ENCODE measurements around the gene GPRC5A. TPM values are rescaled to one million over a fixed set of nuclear protein-coding genes. Genes with fewer than 3 reads are reported as not detected.
"Not testable (repeated sequence)": the region's sequence is repeated elsewhere in the genome, so short reads cannot be mapped to it uniquely, and the experiment has no call there.

GPRC5A gene
- total and polyA plus RNA-seq, 8 donors, result 9.6 to 1,562 (median 18.4) TPM

DNA sequence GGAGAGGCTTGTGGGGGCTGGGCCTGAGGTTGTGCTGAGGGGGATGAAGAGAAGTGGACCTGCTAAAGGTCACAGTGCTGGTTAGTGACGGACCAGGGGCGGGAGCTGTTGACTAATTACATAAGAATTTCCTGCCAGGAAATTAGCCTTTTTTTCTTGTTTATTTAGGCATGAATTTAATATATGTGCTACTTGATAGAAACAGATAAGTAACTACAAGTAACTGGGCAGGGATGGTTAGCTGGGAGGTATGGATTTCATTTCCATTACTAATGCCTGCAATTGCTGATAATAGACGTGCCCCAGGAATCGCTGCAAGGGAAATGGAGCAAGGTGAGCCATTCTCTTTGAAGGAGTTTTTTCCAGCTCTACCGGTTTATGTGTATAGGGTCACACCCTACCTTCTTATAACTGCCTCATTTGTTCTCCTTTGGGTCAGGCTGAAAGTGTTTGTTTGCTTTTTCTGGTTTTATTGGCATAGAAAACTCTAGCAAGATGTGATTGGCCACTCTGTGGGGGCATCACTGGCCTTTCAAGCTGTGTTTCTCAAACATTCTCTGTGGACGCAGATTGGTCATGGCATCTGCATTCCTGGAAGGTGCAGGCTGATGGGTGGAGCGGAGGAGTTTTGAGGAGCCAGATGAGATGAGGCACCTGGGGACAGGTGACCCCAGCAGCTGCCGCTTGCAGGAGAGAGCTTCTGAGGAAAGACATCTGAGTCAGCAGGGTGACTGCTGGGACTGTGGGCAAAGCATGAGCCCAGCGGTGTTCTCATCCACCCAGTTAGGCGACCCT, 19.0 kb upstream of the GPRC5A start:
- Histone ChIP-seq H3K27me3 (no peaks in the 10 kb centered on the region), H3K9me3 (no peaks in the 10 kb centered on the region), H3K4me3 (no peak overlapping the region), H3K27ac (peak overlapping the region; percentile 38 to 49), H3K36me3 (no peaks in the 10 kb centered on the region), H3K4me1 (no peaks in the 10 kb centered on the region)
- DNase-seq (peak in 2 of 4 donors; percentile 56 to 69), ATAC-seq (peak; percentile 86)
- intact Hi-C loops (cut with DNase I), result no loop called here
- TF ChIP-seq, protein P1, sequence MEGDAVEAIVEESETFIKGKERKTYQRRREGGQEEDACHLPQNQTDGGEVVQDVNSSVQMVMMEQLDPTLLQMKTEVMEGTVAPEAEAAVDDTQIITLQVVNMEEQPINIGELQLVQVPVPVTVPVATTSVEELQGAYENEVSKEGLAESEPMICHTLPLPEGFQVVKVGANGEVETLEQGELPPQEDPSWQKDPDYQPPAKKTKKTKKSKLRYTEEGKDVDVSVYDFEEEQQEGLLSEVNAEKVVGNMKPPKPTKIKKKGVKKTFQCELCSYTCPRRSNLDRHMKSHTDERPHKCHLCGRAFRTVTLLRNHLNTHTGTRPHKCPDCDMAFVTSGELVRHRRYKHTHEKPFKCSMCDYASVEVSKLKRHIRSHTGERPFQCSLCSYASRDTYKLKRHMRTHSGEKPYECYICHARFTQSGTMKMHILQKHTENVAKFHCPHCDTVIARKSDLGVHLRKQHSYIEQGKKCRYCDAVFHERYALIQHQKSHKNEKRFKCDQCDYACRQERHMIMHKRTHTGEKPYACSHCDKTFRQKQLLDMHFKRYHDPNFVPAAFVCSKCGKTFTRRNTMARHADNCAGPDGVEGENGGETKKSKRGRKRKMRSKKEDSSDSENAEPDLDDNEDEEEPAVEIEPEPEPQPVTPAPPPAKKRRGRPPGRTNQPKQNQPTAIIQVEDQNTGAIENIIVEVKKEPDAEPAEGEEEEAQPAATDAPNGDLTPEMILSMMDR (IDR thresholded peaks at IDR 0.05), result no peak

DNA sequence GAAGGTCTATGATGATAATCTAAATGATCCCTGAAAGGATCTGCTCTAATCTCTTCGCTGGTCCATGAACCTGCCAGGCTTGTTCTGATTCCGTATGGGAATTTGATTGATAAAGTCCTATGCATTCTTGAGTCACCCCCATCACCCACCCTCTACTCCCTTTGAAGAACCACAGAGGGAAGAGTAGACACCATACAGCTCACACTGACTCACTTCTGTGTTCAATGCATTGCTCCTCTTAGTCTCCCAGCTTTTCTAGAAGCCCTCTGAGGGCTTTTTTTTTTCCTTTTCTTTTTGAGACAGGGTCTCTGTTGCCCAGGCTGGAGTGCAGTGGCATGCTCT, 18.5 kb upstream of the GPRC5A start:
- TF ChIP-seq, protein P1 (IDR thresholded peaks at IDR 0.05), result no peak
- H3K36me3 ChIP-seq, result no peaks in the 10 kb centered on the region
- peak overlapping the region; percentile 38 to 49 for H3K27ac ChIP-seq
- H3K4me3 ChIP-seq, result no peak overlapping the region
- no peaks in the 10 kb centered on the region for H3K4me1 ChIP-seq
- ATAC-seq (peak; percentile 4), DNase-seq (no peak)
- no peaks in the 10 kb centered on the region for H3K9me3 ChIP-seq
- intact Hi-C loops (cut with DNase I), result no loop called here
- H3K27me3 ChIP-seq, result no peaks in the 10 kb centered on the region

DNA sequence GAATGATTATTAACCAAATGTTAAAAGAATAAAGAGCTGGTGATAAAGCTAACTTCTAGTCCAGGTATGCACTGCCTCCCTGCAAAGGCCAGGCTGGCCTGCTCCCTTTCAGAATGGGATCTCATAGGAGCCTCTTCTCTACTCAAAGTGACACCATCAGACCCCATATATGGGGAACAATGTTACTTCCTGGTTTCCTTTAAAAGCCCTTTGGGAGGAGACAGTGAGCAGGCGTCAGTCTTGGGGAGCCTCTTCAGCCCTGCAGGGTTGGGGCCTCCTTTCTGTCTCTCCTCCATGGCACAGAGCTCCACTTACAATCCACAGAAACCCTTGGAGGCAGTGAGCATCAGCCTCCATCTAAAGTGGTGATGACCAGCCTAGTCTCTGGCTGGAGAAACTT, 17.3 kb upstream of the GPRC5A start:
- intact Hi-C loops (cut with DNase I), result no loop called here
- H3K9me3 ChIP-seq, result no peaks in the 10 kb centered on the region
- DNase-seq, result no peak
- H3K27ac ChIP-seq, result no peak overlapping the region
- TF ChIP-seq, protein P1 (IDR thresholded peaks at IDR 0.05), result no peak
- H3K4me3 ChIP-seq, result no peak overlapping the region
- no peaks in the 10 kb centered on the region for H3K36me3 ChIP-seq
- H3K4me1 ChIP-seq, result no peaks in the 10 kb centered on the region
- ATAC-seq, result no peak
- no peaks in the 10 kb centered on the region for H3K27me3 ChIP-seq

DNA sequence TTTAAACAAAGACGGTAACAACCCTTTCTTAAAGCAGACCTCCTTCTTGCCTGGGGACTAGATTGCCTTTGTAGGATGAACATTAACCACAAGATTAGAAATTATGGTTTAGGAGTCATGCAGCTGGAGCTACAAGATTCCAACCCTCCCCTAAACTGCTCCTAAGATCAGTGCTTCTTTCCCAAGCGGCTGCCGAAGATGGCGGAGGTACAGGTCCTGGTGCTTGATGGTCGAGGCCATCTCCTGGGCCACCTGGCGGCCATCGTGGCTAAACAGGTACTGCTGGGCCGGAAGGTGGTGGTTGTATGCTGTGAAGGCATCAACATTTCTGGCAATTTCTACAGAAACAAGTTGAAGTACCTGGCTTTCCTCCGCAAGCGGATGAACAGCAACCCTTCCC, 16.1 kb upstream of the GPRC5A start:
- intact Hi-C loops (cut with DNase I); H3K27ac ChIP-seq; H3K36me3 ChIP-seq; H3K27me3 ChIP-seq; ATAC-seq; H3K9me3 ChIP-seq; H3K4me1 ChIP-seq; DNase-seq; H3K4me3 ChIP-seq: not testable (repeated sequence)

DNA sequence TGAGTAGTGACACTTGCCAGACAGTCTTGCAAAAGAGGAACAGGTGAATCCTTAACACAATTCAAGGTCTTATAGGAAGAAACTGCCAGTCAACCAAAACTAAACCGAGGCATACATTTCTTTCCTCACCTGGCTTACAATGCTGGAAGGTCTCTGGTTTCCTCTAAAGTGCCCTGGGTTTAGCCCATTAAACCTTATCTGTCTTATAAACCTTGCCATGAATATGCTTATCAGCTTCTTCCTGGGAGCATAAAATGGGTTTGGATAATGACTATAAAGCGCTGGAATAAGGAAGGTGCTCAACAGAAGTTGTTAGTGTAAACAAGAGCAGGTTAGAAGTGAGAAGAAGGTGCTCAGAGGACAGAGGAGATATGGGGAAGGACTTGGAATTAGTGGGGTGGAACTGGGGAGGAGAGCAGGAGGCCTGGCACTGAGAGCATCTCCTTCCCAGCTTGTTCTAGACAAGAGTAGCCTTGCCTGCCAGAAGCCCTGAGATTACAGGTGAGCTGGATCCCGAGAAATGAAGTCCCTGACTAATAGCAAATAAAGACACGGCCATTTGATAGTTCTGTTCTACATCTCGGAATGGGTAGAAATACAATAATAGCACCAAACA, 14.1 kb upstream of the GPRC5A start:
- TF ChIP-seq, protein P1 (IDR thresholded peaks at IDR 0.05), result no peak
- Histone ChIP-seq H3K9me3 (no peaks in the 10 kb centered on the region), H3K27ac (peak overlapping the region in 1 of 2 donors; percentile 13), H3K4me3 (no peak overlapping the region), H3K27me3 (no peaks in the 10 kb centered on the region), H3K36me3 (no peaks in the 10 kb centered on the region), H3K4me1 (no peaks in the 10 kb centered on the region)
- peak; percentile 24 for ATAC-seq
- intact Hi-C loops (cut with DNase I), result no loop called here
- DNase-seq, result no peak
